Measurements from ENCODE around the gene PAK4.
"Not testable (repeated sequence)": the region's sequence is repeated elsewhere in the genome, so short reads cannot be mapped to it uniquely, and the experiment has no call there.

PAK4 gene

DNA sequence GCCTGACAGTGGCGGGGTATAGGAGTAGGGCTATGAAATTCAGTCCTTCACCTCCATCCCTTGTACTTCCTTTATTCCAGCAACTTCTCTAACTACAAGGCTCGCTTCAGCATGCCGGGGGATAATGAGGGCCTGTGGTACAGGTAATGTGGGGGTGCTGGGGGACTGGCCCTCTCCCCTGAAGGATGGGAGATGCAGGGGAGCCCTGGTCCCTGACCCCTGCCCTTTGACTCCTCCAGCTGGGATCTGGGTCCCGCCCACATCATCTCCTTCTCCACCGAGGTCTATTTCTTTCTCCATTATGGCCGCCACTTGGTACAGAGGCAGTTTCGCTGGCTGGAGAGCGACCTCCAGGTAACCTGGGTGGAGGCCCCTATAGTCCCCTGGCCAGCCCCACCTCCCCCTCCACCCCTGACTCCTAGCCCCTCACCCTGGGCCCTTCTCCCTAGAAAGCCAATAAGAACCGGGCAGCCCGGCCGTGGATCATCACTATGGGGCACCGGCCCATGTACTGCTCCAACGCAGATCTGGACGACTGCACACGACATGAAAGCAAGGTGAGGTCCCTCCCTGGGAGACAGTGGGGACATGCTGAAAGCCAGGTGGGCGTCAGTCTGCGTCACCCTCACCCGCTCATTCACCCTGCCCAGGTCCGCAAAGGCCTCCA lies 25.0 kb upstream of the PAK4 start:
- DNase-seq, result no peak

- no peak for DNase-seq
Measured at GRCh38 chr19:39103151-39103550, 22.4 kb upstream of the PAK4 start.

DNA sequence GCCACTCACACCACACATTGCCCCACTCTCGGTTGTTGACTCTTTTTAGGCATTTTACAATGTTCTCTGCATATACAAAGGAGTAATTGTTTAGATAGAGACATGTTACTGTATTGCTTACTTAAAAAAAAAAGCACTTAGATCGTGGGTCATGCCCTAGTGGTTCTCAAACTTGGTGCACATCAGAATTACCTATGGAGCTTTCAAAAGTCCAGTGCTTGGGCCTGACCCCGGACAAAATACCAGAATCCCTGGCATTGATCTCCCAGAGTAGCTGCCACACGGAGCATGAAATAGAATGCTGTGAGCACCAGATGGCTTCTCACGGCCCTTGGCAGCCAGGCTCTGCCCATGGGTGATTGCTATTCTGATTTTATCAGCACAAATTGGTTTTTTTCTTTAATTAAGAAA lies 21.4 kb upstream of the PAK4 start:
- DNase-seq, result no peak

DNA sequence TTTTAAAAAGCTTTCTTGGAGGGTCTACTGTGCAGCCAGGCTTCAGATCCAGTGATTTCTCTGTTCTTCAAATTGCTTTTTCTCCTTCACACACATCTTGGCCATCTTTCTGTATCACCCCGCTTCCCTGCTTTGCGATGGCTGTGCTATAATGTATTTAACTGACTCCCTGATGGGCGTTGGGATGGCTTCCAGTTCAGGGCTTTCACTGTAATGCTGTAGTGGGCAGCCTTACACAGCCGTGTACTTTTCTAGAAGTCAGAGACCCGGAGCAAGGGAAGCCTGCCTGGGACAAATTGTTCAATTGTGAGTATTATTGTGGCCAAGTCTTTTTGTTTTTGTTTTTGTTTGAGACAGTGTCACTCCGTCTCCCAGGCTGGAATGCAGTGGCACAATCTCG lies 19.4 kb upstream of the PAK4 start:
- DNase-seq, result no peak

- no peak for DNase-seq
Measured at GRCh38 chr19:39109641-39110040, 15.9 kb upstream of the PAK4 start.

DNA sequence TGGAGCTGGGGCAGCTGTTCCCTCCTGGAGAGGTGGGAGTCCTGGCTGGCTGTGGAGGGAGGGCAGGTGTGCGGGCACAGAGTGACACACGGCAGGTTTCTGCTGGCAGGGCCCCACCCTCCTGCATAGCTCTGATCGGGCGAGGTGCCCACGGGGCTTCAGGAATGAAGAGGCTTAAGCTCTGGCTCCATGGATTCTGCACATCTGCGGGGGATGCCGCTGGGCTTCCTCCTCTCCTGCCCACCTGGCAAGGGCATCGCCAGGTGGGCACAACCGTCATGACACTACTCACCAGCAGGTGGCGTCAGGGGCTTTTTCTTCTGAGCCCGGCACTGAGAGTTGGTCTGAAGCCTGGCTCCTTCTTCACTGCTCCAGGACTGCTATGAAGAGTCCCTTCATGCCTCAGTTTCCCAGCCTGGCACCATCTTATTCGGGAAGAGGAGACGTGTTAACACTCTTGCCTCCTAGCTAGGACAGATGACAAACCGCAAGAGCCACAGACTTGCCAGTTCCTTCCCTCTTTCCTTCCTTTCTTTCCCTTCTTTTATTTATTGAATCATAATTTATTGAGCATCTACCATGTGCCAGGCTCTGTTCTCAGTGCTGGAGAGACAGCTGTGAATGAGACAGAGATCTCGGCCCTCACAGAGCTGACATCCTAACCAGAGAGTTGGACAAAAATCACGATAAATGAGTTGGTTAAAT lies 15.2 kb upstream of the PAK4 start:
- peak in 1 of 2 donors; percentile 41 for DNase-seq

GRCh38 chr19:39111593-39112199 lies 13.9 kb upstream of the PAK4 start:
- DNase-seq, result no peak

DNA sequence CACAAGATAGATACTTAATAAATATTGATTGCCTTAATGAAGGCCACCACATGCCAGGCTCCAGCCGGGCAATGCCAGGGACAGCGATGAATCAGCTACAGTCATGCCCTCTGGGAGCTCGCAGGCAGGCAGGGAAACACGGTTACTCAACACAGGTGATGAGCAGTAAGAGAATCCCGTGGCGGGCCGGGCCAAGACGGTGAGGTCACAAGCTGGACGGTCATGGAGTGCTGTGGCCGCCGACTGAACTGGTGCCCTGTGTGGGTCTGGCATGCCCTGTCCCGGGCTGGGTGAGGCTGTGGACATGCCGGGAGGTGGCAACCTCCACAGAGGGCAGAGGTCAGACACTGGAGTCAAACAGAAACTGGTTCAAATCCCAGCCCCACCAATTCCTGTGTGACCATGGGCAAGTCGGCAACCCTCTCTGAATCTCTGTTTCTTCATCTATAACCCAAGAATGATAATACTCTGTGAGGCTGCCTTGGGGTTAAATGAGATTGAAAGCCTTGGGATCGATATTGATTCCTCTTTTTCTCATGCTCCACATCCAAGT lies 13.2 kb upstream of the PAK4 start:
- no peak for DNase-seq

- DNase-seq, result no peak
Measured at GRCh38 chr19:39113199-39113598, 12.4 kb upstream of the PAK4 start.

- no peak for DNase-seq
Measured at GRCh38 chr19:39115105-39115847, 10.3 kb upstream of the PAK4 start.

- DNase-seq, result not testable (repeated sequence)
Measured at GRCh38 chr19:39117023-39117422, 8.6 kb upstream of the PAK4 start.

DNA sequence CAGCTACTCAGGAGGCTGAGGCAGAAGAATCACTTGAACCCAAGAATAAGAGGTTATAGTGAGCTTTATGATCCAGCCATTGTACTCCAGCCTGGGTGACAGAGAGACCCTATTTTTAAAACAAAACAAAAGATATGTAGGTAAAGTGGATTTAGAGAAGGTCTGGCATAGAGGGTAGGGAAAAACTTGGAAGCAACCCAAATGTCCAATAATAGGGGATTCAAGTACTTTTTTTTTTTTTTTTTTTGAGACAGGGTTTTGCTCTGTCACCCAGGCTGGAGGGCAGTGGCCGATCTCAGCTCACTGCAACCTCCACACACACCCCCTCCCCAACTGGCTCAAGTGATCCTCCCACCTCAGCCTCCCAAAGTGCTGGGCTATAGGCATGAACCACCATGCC lies 5.8 kb upstream of the PAK4 start:
- DNase-seq, result no peak

GRCh38 chr19:39122934-39123731 lies 2.5 kb upstream of the PAK4 start:
- DNase-seq, result no peak

GRCh38 chr19:39124136-39124764 lies 1.3 kb upstream of the PAK4 start:
- no peak for DNase-seq

DNA sequence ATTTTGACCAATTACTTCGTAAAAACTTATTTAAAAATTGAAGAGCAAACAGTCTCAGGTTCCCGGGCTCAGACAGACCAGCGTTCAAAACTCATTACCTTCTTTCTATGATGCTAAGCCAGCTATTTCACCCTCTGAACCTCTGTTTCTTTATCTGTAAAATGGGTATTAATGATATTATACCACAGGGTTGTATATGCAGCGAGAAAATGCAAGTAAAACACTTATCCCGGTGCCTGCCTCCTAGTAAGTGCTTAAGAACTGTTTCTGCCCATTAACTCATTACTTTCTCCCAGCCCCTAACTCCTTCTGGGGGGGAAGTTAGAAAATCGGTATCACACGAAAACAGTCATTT lies 410 bp upstream of the PAK4 start:
- no peak for DNase-seq

GRCh38 chr19:39126312-39127187 lies 964 bp downstream of the PAK4 start:
- DNase-seq, result no peak

DNA sequence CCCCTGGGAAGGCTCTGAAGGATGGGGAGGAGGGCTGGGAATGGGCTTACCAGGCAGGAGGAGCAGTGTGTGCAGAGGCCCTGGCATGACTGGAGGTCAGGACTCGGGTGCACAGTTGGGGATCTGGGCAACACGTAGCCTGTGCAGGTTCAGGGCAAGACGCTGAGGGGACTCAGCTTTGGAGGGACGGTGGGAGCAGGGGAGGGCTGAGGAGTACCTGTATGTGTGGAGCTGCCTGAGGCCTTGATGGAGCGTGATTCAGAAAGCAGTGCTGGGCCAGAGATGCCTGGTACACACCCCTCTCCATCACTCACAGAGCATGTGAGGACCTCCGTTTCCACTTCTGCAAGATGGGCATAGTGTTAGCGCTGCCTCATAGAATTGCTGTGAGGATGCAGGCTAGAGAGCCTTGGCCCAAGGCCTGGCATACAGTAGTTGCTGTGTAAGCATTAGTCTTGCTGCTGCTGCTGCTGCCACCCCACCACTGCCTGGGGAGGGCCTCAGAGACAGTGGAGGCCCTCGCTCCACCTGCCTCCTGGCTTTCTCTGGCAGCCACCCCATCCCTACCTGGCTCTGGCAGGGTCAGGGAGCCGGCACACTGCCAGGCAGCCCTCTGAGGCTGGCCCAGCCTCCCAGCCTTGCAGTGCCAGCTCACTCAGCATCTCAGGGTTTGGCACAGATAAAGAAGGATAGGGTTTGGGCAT lies 2.4 kb downstream of the PAK4 start:
- DNase-seq, result no peak

DNA sequence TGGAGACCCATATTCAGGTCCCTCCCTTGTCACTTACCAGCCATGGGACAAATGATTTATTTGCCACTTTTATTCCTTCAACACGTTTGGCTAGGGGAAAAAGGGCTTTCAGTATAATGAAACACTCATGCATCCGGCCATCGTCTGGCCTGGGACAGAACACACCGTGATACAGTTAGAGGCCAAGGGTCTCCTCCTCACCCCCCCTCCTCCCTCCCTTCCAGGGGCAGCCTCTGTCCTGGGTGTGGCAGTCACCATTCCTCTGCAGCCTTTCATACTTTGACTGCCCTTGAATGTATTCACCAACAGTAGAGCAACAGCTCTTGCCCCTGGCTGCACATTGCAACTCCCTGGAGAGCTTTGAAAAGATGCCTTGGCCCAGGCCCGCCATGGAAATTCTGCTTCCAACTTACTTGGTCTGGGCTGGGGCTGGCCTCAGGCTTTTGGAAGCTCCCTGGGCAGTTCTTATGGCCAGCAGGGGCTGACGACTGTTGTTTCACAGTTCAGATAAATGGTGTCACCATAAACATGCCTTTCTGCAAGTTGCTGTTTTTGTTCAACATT lies 3.0 kb downstream of the PAK4 start:
- DNase-seq, result no peak

GRCh38 chr19:39129116-39129515 lies 3.5 kb downstream of the PAK4 start:
- DNase-seq, result no peak

All from inflammatory macrophage (primary cell).